GM04503 (cell line): Measurements from ENCODE around the gene SLC10A7.

ENCODE experiments used
- DNase-seq: peaks from one replicate; pipeline ENCODE4 v3.0.0-alpha.2; 2012; ENCODE audit warnings: low read depth

SLC10A7 gene

DNA sequence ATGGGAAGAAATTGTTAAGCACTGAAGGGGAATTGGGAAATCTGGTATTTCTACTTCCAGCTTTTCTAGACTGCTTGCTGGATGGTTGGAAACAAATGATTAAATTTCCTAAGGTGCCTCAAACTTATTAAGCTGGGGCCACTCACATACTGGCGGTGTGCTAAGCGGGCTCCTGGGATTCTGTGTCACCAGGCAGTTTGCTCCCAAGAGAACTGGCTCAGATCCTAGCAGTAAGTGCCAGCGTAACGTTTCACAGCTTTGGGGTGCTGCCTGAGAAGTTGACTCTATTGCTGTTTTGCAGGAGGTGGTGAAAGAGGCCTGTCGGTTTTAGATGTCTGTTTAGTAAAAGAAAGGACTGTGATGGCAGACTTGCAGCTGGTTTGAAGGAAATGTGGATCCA is 314.3 kb downstream of the SLC10A7 start:
- no peak for DNase-seq
